GM10847 (cell line): ENCODE measurements around the gene NETO1.

Experiments
- POLR2A ChIP-seq: IDR thresholded peaks from 2 replicates; pipeline ENCODE4 v1.6.1; 2011; ENCODE audit not compliant: insufficient read length; ENCODE audit errors: extremely low read depth

The NETO1 gene

GRCh38 chr18:72808680-72809079, 59.1 kb downstream of the NETO1 start:
- TF ChIP-seq POLR2A, result no peak

GRCh38 chr18:72799106-72799505, 68.7 kb downstream of the NETO1 start:
- no peak for TF ChIP-seq POLR2A

DNA sequence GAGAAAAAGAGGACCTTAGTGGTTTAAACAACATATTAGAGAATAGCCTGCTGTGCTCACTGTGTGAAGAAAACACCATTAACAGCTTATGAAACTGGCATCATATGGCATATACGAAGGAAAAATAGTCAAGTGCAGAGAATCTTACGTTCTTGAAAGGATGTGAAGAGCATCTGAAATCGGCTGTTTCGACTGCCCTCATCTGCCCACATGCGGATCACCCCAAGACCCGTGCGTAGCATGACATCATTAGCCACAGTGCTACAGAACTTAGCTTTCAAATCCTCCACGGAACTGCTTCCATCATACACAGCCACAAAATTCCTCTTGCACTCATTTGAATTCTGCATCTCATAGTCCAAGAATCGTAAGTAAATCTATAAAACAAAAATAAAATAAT, 84.3 kb downstream of the NETO1 start:
- no peak for TF ChIP-seq POLR2A

- no peak for TF ChIP-seq POLR2A
These were observed 92.9 kb downstream of the NETO1 start for GRCh38 chr18:72774914-72775313.

DNA sequence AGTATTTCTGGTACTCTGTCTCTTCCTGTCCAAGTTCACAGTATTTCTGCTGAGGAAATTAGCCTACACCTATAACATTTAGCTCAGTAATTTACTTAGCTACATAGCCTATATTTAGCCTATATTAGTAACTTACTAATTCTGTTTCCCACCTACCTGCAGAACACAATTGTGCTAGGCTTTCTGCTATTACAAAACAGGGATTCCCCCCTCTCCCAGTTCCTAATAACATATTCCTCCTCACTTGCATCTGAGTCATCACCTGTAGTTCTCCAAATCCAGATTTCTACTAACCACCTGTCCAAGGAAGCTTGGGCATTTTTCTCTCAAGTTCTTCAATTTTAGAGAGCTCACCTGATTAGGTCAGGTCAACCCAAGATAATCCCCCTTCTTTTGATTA, 94.9 kb downstream of the NETO1 start:
- TF ChIP-seq POLR2A, result no peak

DNA sequence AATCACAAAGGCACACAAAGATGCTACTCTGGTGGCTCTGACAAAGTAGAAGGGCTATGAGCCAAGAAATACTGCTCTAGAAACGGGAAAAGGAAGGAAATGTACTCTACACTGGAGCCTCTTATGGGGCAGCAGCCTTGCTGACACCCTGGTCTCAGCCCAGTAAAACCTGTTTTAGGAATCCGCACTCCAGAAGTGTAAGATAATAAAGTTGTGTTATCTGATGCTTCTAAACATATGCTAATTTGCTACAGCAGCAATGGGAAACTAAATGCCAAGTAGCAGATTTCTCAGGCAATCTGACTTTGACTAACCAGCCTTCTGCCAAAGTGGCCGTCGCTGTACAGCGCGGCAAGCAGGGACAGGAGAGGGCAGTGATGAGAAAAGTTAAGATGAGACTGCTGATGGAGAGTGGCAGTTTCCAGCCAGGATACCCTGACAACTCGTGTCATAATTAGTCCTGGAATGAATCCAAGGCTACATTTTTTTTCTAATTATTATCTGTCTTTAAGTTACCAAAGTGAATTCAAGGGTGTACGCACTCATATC, 99.0 kb downstream of the NETO1 start:
- TF ChIP-seq POLR2A, result no peak

- no peak for TF ChIP-seq POLR2A
These were observed 105.2 kb downstream of the NETO1 start for GRCh38 chr18:72762515-72763122.

DNA sequence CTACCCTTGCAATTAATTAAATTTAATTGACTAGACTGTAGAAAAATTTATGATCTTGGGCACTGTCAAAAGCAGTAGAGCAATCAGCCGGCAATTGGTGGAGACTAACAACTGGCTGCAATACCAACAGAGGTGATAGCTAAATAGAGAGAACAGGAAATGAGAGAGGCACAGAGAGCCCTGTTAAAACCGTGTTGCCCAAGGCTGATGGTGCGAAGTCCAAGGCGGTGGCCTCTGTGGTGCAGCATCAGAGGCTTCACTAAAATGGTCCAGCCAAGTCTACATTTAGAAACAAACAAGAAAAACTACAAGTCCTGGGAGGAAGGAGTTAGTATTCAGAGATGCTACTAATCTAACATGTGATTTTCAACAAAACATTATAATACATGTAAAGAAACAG, 115.6 kb downstream of the NETO1 start:
- TF ChIP-seq POLR2A, result no peak

DNA sequence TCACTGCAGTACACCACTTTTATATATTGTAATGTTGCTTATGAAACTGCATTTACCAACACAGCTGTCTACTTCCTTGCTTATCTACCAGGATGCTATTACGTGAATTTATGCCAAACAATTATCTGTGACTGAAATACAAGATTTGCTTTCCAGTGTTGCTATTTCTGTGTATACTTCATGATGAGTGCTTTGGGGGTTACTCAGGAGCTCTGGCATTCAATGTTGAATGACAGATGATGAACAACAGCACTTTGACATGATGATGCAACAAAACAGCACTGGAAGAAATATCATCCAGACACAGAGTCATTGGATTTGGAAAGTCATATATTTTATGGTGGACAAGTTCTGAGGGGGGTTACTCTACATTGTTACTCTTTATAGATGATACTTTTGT, 125.8 kb downstream of the NETO1 start:
- no peak for TF ChIP-seq POLR2A

- no peak for TF ChIP-seq POLR2A
These were observed 129.7 kb downstream of the NETO1 start for GRCh38 chr18:72738136-72738535.

DNA sequence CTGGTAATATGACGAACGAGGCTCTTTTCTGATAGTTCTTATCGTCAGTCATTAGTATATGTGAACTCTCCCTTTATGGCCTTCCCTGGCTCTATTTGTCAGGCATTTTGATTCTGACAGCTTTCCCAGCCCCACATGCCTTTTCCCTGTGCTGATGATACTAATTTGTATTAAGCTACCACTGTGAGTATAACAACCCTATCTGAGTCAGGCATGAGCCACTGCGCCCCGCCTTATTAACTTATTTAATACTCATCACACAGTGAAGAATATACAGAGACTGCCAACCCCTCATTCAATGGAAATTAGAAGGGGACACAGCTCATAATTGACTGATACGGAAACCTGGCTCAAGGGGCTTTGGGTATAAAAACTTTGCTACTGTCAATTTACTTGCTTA, 140.0 kb downstream of the NETO1 start:
- TF ChIP-seq POLR2A, result no peak

DNA sequence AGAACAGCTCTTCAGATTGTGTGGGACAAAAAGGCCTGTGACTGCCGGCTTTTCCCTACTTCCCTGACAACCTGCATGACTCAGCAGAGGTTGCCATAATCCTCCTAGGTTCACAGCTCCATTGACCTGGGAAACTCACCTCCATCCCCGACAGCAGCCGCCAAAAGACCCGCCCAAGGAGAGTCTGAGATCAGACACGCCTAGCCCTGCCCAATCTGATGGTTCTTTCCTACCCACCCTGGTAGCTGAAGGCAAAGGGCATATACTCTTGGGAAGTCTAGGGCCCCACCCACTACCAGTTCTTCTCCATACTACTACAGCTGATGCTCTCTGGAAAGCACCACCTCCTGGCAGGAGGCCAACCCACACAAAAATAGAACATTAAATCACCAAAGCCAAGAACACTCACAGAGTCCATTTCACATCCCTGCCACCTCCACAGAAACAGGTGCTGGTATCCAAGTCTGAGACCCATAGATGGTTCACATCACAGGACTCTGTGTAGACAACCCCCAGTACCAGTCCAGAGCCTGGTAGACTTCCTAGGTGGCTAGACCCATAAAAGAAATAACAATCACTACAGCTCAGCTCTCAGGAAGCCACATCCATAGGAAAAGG, 140.6 kb downstream of the NETO1 start:
- TF ChIP-seq POLR2A, result no peak

GRCh38 chr18:72726201-72726600, 141.6 kb downstream of the NETO1 start:
- no peak for TF ChIP-seq POLR2A

GRCh38 chr18:72721330-72721729, 146.5 kb downstream of the NETO1 start:
- TF ChIP-seq POLR2A, result no peak

- TF ChIP-seq POLR2A, result no peak
These were observed 147.7 kb downstream of the NETO1 start for GRCh38 chr18:72720116-72720515.

GRCh38 chr18:72704202-72704601, 163.6 kb downstream of the NETO1 start:
- no peak for TF ChIP-seq POLR2A
